22Rv1 (cell line): ENCODE data around the gene KIAA1549.

Experiments used
- H3K27ac ChIP-seq: fragments of 450-650 bp; 2 replicates; pipeline ENCODE4 v1.5.1; 2017
- ZFX ChIP-seq: fragments of 450-650 bp; IDR thresholded peaks from 2 replicates; pipeline ENCODE4 v1.6.1; 2017; ENCODE audit warnings: antibody characterized with exemption, borderline replicate concordance
- TF ChIP-seq, protein P1 (sequence below): fragments of 450-650 bp; IDR thresholded peaks from 2 replicates; pipeline ENCODE4 v1.5.1; 2017; ENCODE audit warnings: mild to moderate bottlenecking

KIAA1549 gene

DNA sequence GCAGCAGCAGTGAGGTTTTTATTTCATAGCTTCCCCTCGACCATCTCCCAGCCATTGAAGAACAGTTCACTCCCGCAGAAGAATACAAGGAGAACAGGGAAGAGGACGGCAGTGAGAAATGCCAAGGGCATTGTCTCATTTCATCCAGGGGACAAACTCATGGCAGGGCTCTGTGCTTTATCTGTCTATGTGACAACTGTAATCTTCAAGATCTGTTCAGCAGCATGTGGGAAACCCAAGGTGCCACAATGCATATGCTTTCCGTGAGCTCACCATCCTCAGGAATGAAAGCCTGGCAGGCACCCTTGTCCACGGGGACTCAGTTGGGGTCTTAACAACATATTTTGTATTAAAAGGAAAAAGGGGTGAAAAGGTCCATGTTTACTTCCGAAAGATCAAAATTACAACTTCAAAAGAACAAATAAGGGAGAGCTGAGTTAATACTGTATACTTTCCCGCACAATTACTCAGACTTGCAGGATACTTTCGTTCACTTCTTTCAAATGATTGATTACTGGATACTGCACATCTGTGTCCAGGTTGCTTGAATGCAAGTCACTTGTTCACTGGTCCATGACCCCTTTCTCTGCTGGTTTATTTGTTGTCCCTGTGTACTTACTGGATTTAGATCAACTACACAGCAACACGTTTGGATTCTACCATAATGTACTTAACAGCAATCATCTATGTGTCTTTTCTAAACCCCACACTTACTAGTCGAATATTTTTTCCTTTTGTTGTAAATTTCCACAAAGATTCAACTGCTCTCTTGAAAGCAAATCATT, 93.1 kb downstream of the KIAA1549 start:
- TF ChIP-seq ZFX, result no peak
- TF ChIP-seq, protein P1, sequence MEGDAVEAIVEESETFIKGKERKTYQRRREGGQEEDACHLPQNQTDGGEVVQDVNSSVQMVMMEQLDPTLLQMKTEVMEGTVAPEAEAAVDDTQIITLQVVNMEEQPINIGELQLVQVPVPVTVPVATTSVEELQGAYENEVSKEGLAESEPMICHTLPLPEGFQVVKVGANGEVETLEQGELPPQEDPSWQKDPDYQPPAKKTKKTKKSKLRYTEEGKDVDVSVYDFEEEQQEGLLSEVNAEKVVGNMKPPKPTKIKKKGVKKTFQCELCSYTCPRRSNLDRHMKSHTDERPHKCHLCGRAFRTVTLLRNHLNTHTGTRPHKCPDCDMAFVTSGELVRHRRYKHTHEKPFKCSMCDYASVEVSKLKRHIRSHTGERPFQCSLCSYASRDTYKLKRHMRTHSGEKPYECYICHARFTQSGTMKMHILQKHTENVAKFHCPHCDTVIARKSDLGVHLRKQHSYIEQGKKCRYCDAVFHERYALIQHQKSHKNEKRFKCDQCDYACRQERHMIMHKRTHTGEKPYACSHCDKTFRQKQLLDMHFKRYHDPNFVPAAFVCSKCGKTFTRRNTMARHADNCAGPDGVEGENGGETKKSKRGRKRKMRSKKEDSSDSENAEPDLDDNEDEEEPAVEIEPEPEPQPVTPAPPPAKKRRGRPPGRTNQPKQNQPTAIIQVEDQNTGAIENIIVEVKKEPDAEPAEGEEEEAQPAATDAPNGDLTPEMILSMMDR, result no peak
- H3K27ac ChIP-seq, result peak overlapping the region; percentile 93

DNA sequence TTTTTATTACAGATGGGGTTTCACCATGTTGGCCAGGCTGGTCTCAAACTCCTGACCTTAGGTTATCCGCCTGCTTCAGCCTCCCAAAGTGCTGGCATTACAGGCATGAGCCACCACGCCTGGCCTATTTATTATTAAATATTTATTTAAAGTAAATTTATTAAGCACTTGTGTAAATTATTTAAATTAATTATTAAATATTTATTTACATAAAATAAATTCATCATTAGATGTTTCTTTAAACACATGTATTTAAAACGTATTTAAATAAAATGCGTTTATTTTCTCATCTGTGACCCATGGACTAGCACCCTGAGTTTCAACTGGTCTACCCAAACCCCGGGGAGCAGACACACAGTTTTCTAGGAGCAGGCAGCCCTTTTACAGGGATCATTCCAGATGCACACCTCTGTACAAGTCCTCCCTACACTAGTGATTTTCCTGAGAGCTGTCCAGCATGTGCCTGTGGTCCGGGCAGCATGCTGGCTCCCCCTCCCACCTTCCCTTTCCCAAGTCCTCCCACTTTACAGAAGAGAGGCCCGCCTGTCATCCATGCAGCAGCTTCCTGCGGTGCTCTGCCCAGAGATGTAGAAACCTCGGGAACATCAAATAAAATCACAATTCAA, 94.0 kb downstream of the KIAA1549 start:
- TF ChIP-seq ZFX, result no peak
- TF ChIP-seq, protein P1, result no peak
- H3K27ac ChIP-seq, result peak overlapping the region; percentile 93

DNA sequence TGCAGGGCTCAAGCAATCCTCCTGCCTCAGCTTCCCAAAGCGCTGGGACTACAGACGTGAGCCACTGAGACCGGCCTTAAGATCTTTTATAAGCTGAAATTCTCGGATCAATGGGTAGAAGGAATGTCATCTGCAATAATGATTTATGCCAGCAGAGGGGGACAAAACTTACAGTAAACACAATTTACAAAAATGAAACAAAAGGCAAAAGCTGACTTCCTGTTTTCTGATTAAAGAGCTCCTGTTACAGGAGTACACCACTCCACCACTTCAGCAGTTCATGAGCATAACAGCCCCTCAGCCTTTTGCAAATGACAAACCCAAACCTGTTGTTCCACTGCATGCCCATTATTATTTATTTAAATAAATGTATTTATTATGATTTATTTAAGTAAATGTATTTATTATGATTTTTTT, 94.7 kb downstream of the KIAA1549 start:
- peak overlapping the region; percentile 93 for H3K27ac ChIP-seq
- TF ChIP-seq, protein P1, result peak; percentile 88
- TF ChIP-seq ZFX, result no peak

DNA sequence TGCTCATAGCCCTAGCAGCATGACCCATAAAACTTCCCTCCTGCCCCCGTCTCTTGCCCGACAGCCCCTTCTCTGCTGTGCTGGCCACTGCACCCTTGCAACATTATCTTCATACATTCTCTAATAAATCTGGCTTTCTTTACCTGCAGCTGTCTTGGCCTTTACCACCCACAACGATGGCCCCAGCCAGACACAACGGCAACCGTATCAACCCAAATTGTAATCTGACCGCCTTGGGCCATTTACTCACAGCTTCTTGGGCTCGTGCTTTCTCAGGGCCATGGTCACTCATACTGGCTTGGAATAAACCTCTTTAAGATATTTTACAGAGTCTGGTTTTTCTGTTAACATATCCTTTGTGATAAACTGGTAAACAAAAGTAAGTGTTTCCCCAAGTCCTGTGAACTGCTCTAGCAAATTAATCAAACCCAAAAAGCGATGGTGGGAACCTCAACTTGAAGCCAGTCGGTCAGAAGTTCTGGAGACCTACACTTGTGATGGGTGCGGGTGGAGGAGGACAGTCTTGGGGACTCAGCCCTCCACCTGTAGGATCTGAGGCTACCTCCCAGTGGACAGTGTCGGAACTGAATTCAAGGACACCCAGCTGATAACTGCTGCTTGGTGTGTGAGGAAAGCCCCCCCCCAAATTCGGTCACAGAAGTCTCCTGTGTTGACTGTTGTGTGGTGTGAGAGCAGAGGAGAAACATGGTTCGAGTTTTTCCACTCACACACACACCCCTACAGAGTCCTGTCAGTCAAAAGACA, 95.6 kb downstream of the KIAA1549 start:
- TF ChIP-seq, protein P1, result no peak
- no peak for TF ChIP-seq ZFX
- H3K27ac ChIP-seq, result no peak overlapping the region

DNA sequence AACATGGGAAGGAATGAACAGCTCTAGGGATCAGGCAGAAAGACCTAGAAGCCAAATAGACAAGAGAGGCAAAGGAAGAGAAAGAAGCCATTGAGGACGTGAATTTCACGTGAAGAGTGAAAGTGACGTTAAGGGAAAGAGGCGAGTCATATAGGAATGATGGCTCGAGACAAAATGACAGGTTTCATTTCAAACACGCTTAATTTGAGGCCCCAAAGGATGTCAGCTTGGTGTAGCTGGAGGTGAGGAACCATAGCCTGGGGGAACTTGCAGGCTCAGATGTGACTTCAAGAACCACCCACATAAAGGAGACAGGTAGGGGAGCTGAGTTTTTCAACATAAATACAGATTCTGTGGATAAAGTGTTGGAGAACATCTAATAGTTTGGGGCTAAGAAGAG, 98.9 kb downstream of the KIAA1549 start:
- TF ChIP-seq, protein P1, result no peak
- TF ChIP-seq ZFX, result no peak
- H3K27ac ChIP-seq, result no peak overlapping the region

DNA sequence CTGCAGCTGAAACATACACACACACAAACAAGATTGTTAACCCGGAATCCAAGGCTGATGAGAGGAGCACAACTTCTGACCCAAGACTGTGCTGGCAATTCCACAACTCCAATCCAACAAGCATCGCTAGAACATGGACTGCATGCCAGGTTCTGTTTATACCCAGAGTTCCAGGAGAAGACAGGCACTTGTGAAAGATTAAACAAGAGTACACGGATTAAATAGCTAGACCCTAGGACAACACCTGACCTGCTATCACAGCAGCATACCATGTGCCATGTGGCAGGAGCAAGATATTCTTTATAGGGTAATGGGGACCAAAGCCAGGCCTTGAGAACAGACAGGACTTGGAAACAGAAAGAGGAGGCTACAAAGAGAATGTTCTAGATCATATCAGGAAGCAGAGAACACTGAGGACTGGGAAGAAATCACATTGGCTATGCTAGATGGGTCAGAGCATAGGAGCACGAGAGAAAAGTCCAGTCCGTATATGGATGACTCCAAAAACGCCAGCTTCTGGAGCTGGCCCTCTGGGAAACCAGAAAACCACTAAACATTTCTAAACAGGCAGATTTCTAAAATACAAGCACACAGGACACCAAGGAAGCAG, 99.5 kb downstream of the KIAA1549 start:
- no peak overlapping the region for H3K27ac ChIP-seq
- TF ChIP-seq ZFX, result no peak
- TF ChIP-seq, protein P1, result no peak
